Measurements from ENCODE around the gene CDCA5.

CDCA5 gene

GRCh38 chr11:65104628-65105027 lies 20.8 kb upstream of the CDCA5 start:
- no peak for DNase-seq

GRCh38 chr11:65103476-65103875 lies 19.6 kb upstream of the CDCA5 start:
- DNase-seq = no peak

GRCh38 chr11:65102142-65103095 lies 18.6 kb upstream of the CDCA5 start:
- no peak for DNase-seq

GRCh38 chr11:65100674-65101350 lies 17.0 kb upstream of the CDCA5 start:
- no peak for DNase-seq

- no peak for DNase-seq
Observed at GRCh38 chr11:65096926-65097325, 13.1 kb upstream of the CDCA5 start.

GRCh38 chr11:65095974-65096806 lies 12.3 kb upstream of the CDCA5 start, which contains the start of gene VPS51:
Gene VPS51 (plus strand): TSS chr11:65096214. CDS start chr11:65096251, 37 bp downstream.
- DNase-seq = peak; percentile 90

- no peak for DNase-seq
Observed at GRCh38 chr11:65095427-65095826, 11.6 kb upstream of the CDCA5 start.

GRCh38 chr11:65090628-65091027 lies 6.8 kb upstream of the CDCA5 start:
- no peak for DNase-seq

- no peak for DNase-seq
Observed at GRCh38 chr11:65089621-65090020, 5.8 kb upstream of the CDCA5 start.

- no peak for DNase-seq
Observed at GRCh38 chr11:65087827-65088226, 4.0 kb upstream of the CDCA5 start.

GRCh38 chr11:65087216-65087615 lies 3.4 kb upstream of the CDCA5 start:
- no peak for DNase-seq

- no peak for DNase-seq
Observed at GRCh38 chr11:65086809-65087208, 3.0 kb upstream of the CDCA5 start.

- DNase-seq = no peak
Observed at GRCh38 chr11:65085446-65085845, 1.6 kb upstream of the CDCA5 start.

- no peak for DNase-seq
Observed at GRCh38 chr11:65084598-65085375, 947 bp upstream of the CDCA5 start.

GRCh38 chr11:65083134-65083833 lies 556 bp downstream of the CDCA5 start:
- DNase-seq = no peak

GRCh38 chr11:65078786-65079342 lies 5.0 kb downstream of the CDCA5 start:
- DNase-seq = no peak

GRCh38 chr11:65078151-65078550 lies 5.7 kb downstream of the CDCA5 start:
- DNase-seq = peak; percentile 82

- no peak for DNase-seq
Observed at GRCh38 chr11:65077451-65077850, 6.4 kb downstream of the CDCA5 start.

GRCh38 chr11:65072631-65072966 lies 11.2 kb downstream of the CDCA5 start:
- no peak for DNase-seq

- no peak for DNase-seq
Observed at GRCh38 chr11:65071907-65072630, 11.8 kb downstream of the CDCA5 start.

- DNase-seq = no peak
Observed at GRCh38 chr11:65069217-65069616, 14.6 kb downstream of the CDCA5 start.

Data from CD4-positive, alpha-beta T cell treated with Interleukin-12 subunit alpha and Interleukin-12 subunit beta, for 1 hour (primary cell).